ENCODE results near the gene GRIK3. TPM values are rescaled to one million over a fixed set of nuclear protein-coding genes. Genes with fewer than 3 reads are reported as not detected.

GRIK3 gene
- total and polyA plus RNA-seq, 4 experiments from 2014 or later, result not detected

DNA sequence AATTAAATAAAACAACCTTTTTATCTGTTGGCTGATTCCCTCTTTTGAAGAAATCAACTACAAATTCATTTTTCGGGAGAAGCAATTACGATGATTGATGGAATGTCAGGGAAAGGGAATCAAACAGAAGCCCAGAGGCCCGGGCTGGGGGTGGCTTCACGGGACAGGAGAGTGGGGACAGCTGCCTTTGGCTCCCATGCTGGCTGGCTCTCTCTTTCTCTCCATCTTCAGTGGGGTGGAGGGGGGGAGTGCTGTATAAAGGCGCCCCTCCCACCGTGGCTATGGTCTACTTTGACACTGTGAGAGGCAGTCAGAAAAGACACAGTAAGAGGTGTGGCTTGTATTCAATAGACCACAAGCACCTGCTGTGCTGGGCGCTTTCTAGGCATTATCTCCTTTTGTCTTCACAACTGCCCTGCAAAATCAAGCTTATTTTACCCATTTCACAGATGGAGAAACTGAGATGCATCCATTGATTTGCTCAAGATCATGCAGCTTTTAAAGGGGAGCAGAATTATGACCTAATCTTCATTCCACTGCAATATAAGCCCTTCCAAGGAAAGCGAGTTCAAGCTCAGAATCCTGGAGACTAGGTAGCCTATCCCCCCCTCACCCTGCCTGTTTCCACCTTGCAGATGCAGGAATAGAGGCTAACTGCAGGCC lies 92.9 kb downstream of the GRIK3 start:
- Histone ChIP-seq H3K9me3 (ENCODE audit: control insufficient read depth in 1 of 2, low read length in 2 of 2) (no peaks in the 10 kb centered on the region), H3K36me3 (ENCODE audit: insufficient read depth, low read length) (no peaks in the 10 kb centered on the region), H3K4me1 (ENCODE audit: insufficient read depth, low read length) (no peaks in the 10 kb centered on the region), H3K27me3 (ENCODE audit: insufficient read depth, low read length) (no peaks in the 10 kb centered on the region), H3K4me3 (ENCODE audit: low read length in 2 of 2) (no peak overlapping the region), H3K27ac (ENCODE audit: low read depth, low read length) (no peak overlapping the region)
- H3K9me3 Mint-ChIP-seq, result no peaks in the 10 kb centered on the region
- H3K27me3 Mint-ChIP-seq, result peaks cover 13 to 22% of the 10 kb centered on the region in 2 donors
- no peaks in the 10 kb centered on the region for H3K4me1 Mint-ChIP-seq
- no peak overlapping the region for H3K4me3 Mint-ChIP-seq
- CTCF ChIA-PET (ENCODE audit: partially characterized antibody), result no interaction called here
- POLR2A ChIA-PET (ENCODE audit: partially characterized antibody), result no interaction called here
- no peaks in the 10 kb centered on the region for H3K36me3 Mint-ChIP-seq
- no peak for DNase-seq
- intact Hi-C loops (cut with micrococcal nuclease), result no loop called here
- no peak overlapping the region for H3K27ac Mint-ChIP-seq

DNA sequence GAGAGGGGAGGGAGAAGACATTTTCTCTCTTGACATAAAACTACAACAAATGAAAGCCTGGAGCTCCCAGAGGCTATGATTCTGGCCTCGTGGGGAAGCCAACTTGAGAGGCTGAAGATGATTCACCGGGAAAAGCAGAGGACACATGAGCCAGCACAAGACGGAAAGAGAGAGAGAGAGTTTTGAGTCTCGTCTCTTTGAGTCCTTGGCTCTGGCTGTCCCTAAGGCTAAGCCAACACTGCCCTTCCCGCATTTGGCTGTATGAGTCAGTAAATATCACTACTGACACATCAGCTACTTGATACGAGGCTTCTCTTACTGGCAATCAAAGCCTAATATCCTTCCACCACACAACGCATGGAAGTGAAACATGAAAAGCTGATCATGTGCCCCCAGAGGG lies 95.5 kb downstream of the GRIK3 start:
- POLR2A ChIA-PET (ENCODE audit: partially characterized antibody), result no interaction called here
- Histone ChIP-seq H3K27me3 (ENCODE audit: insufficient read depth, low read length) (no peaks in the 10 kb centered on the region), H3K27ac (ENCODE audit: low read depth, low read length) (no peak overlapping the region), H3K36me3 (ENCODE audit: insufficient read depth, low read length) (no peaks in the 10 kb centered on the region), H3K4me3 (ENCODE audit: low read length in 2 of 2) (no peak overlapping the region), H3K9me3 (ENCODE audit: control insufficient read depth in 1 of 2, low read length in 2 of 2) (no peaks in the 10 kb centered on the region), H3K4me1 (ENCODE audit: insufficient read depth, low read length) (no peaks in the 10 kb centered on the region)
- Mint-ChIP-seq H3K4me1 (no peaks in the 10 kb centered on the region), H3K27ac (no peak overlapping the region), H3K9me3 (no peaks in the 10 kb centered on the region), H3K27me3 (peaks cover 17 to 29% of the 10 kb centered on the region in 2 donors), H3K36me3 (no peaks in the 10 kb centered on the region), H3K4me3 (no peak overlapping the region)
- intact Hi-C loops (cut with micrococcal nuclease), result no loop called here
- CTCF ChIA-PET (ENCODE audit: partially characterized antibody), result no interaction called here
- no peak for DNase-seq

DNA sequence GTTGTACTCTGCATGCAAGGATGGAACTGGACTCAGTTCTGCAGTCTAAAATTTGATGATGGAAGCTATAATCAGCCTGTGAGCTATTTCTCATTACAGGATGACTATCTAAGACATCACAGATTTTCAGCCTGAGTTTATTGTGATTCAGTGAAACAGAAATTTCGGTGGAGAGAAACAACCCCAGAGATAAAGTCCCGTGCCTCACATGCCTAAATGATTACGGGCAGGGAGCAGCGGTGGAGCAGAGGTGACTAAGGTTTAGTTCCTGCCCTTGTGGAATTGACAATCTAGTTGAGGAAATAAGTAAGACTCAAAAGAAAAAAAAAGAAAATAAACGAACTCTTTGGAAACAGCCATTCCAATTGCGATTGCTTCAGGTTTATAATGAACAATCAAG lies 96.9 kb downstream of the GRIK3 start:
- no peak for DNase-seq
- Mint-ChIP-seq H3K4me1 (no peaks in the 10 kb centered on the region), H3K9me3 (no peaks in the 10 kb centered on the region), H3K4me3 (no peak overlapping the region), H3K36me3 (no peaks in the 10 kb centered on the region), H3K27ac (no peak overlapping the region), H3K27me3 (peaks cover 17 to 29% of the 10 kb centered on the region in 2 donors)
- intact Hi-C loops (cut with micrococcal nuclease), result no loop called here
- Histone ChIP-seq H3K4me3 (ENCODE audit: low read length in 2 of 2) (no peak overlapping the region), H3K4me1 (ENCODE audit: insufficient read depth, low read length) (no peaks in the 10 kb centered on the region), H3K27me3 (ENCODE audit: insufficient read depth, low read length) (no peaks in the 10 kb centered on the region), H3K27ac (ENCODE audit: low read depth, low read length) (no peak overlapping the region), H3K36me3 (ENCODE audit: insufficient read depth, low read length) (no peaks in the 10 kb centered on the region), H3K9me3 (ENCODE audit: control insufficient read depth in 1 of 2, low read length in 2 of 2) (no peaks in the 10 kb centered on the region)
- POLR2A ChIA-PET (ENCODE audit: partially characterized antibody), result no interaction called here
- CTCF ChIA-PET (ENCODE audit: partially characterized antibody), result no interaction called here

DNA sequence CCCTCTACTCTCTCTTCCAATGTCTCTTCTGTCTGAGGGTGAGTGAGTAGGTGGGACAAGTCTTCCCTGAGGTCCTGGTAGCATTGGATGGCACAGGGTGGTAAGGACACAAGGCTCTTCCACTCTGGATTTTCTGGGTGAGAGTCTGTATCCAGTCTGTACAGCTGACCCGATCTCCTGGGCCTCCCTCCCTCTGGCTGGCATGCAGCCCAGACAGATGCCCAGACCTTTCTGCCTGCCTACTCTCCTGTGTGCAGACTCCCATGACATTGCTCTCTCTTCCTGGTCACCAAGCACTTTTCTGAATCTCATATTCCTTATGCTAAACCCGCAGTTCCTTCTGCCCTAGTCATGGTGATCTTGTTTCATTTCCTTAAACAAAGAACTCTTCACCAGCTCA lies 100.3 kb downstream of the GRIK3 start:
- DNase-seq, result no peak
- Histone ChIP-seq H3K27ac (ENCODE audit: low read depth, low read length) (no peak overlapping the region), H3K9me3 (ENCODE audit: control insufficient read depth in 1 of 2, low read length in 2 of 2) (no peaks in the 10 kb centered on the region), H3K27me3 (ENCODE audit: insufficient read depth, low read length) (no peaks in the 10 kb centered on the region), H3K4me1 (ENCODE audit: insufficient read depth, low read length) (no peaks in the 10 kb centered on the region), H3K4me3 (ENCODE audit: low read length in 2 of 2) (no peak overlapping the region), H3K36me3 (ENCODE audit: insufficient read depth, low read length) (no peaks in the 10 kb centered on the region)
- POLR2A ChIA-PET (ENCODE audit: partially characterized antibody), result no interaction called here
- CTCF ChIA-PET (ENCODE audit: partially characterized antibody), result no interaction called here
- Mint-ChIP-seq H3K27me3 (peaks cover 10 to 19% of the 10 kb centered on the region in 2 donors), H3K9me3 (no peaks in the 10 kb centered on the region), H3K4me1 (no peaks in the 10 kb centered on the region), H3K27ac (no peak overlapping the region), H3K4me3 (no peak overlapping the region), H3K36me3 (no peaks in the 10 kb centered on the region)
- intact Hi-C loops (cut with micrococcal nuclease), result no loop called here

DNA sequence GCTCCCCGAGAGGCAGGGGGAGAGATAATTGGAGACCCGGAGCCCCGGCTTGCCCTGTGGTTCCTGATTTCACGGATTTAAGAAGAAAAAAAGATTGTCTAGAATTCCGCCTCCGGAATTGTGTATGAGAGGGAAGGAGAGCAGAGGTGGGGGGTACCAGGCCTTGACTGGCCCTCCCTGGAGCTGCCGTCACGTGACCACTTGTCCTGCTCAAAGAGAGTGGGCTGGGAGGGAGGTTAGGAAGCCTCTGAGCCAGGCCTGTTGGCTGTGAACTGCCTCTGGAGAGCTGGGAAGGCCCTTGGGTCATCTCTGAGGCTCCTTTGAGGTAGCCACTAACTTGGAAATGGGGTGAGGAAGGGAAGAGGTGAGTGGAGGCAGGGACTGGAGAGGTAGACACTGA lies 106.5 kb downstream of the GRIK3 start:
- Mint-ChIP-seq H3K4me1 (no peaks in the 10 kb centered on the region), H3K27me3 (peaks cover 5 to 17% of the 10 kb centered on the region in 2 donors), H3K27ac (no peak overlapping the region), H3K36me3 (no peaks in the 10 kb centered on the region), H3K4me3 (no peak overlapping the region), H3K9me3 (peaks cover 0 to 5% (median 0%) of the 10 kb centered on the region in 8 donors)
- Histone ChIP-seq H3K36me3 (ENCODE audit: insufficient read depth, low read length) (no peaks in the 10 kb centered on the region), H3K4me3 (ENCODE audit: low read length in 2 of 2) (no peak overlapping the region), H3K27me3 (ENCODE audit: insufficient read depth, low read length) (no peaks in the 10 kb centered on the region), H3K9me3 (ENCODE audit: control insufficient read depth in 1 of 2, low read length in 2 of 2) (no peaks in the 10 kb centered on the region), H3K4me1 (ENCODE audit: insufficient read depth, low read length) (no peaks in the 10 kb centered on the region), H3K27ac (ENCODE audit: low read depth, low read length) (no peak overlapping the region)
- intact Hi-C loops (cut with micrococcal nuclease), result no loop called here
- DNase-seq, result no peak
- ChIA-PET CTCF (ENCODE audit: partially characterized antibody) (no interaction called here), POLR2A (ENCODE audit: partially characterized antibody) (no interaction called here)

DNA sequence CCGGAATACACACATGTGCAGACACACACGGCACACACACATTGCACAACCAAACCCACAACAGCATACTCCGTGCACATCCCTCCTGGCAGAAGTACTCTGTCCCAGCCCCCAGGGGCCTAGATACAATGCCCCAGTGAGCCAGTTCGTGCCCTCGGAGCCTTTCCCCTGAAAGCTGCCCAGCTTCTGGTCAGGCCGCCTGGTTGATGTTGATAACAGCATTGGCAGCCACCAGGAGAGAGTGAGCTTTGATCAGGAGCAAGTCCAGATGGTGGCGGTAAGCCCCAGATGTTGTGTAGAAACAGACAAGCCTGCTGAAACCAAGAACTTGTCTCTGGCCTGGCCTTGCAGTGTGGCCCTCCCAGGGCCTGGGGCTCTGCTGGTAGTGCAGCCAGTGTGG lies 109.1 kb downstream of the GRIK3 start:
- Histone ChIP-seq H3K27ac (ENCODE audit: low read depth, low read length) (no peak overlapping the region), H3K9me3 (ENCODE audit: control insufficient read depth in 1 of 2, low read length in 2 of 2) (no peaks in the 10 kb centered on the region), H3K4me3 (ENCODE audit: low read length in 2 of 2) (no peak overlapping the region), H3K36me3 (ENCODE audit: insufficient read depth, low read length) (no peaks in the 10 kb centered on the region), H3K4me1 (ENCODE audit: insufficient read depth, low read length) (no peaks in the 10 kb centered on the region), H3K27me3 (ENCODE audit: insufficient read depth, low read length) (no peaks in the 10 kb centered on the region)
- ChIA-PET CTCF (ENCODE audit: partially characterized antibody) (no interaction called here), POLR2A (ENCODE audit: partially characterized antibody) (no interaction called here)
- Mint-ChIP-seq H3K36me3 (no peaks in the 10 kb centered on the region), H3K9me3 (peaks cover 0 to 5% (median 0%) of the 10 kb centered on the region in 8 donors), H3K27me3 (peaks cover 5 to 28% of the 10 kb centered on the region in 2 donors), H3K4me1 (no peaks in the 10 kb centered on the region), H3K27ac (no peak overlapping the region), H3K4me3 (no peak overlapping the region)
- intact Hi-C loops (cut with micrococcal nuclease), result no loop called here
- DNase-seq, result no peak

DNA sequence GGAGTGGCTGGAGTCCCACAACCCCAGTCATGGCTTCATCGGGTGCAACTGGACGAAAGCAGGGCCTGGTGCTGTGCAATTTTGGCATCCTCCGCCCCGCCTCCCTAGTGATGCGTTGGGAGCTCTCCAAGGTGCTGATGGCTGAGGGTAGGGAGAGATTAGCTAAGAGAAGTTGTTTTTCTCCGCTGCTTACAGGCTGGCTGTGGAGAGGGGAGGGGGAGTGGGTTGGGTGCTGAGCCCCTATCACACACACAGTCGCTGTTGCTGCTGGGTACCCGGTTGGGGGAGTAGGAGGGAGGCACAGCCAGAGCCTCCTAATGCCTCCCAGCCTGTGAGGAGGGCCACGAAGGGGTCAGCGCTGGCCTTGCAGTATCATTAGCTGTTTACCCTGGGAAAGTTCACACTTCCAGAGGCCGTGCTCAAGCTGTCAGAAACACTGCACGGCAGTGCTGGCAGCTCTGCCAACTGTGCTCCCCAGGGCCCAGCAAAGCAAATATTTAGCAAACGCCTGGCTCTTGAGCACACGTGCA lies 110.0 kb downstream of the GRIK3 start:
- Histone ChIP-seq H3K4me3 (ENCODE audit: low read length in 2 of 2) (no peak overlapping the region), H3K27me3 (ENCODE audit: insufficient read depth, low read length) (no peaks in the 10 kb centered on the region), H3K9me3 (ENCODE audit: control insufficient read depth in 1 of 2, low read length in 2 of 2) (no peaks in the 10 kb centered on the region), H3K27ac (ENCODE audit: low read depth, low read length) (no peak overlapping the region), H3K36me3 (ENCODE audit: insufficient read depth, low read length) (no peaks in the 10 kb centered on the region), H3K4me1 (ENCODE audit: insufficient read depth, low read length) (no peaks in the 10 kb centered on the region)
- Mint-ChIP-seq H3K4me3 (no peak overlapping the region), H3K36me3 (no peaks in the 10 kb centered on the region), H3K27me3 (peaks cover 5 to 28% of the 10 kb centered on the region in 2 donors), H3K4me1 (no peaks in the 10 kb centered on the region), H3K27ac (no peak overlapping the region), H3K9me3 (peaks cover 0 to 5% (median 0%) of the 10 kb centered on the region in 8 donors)
- DNase-seq, result peak in 4 of 5 donors; percentile 2 to 11 (median 5)
- intact Hi-C loops (cut with micrococcal nuclease), result no loop called here
- CTCF ChIA-PET (ENCODE audit: partially characterized antibody), result no interaction called here
- POLR2A ChIA-PET (ENCODE audit: partially characterized antibody), result no interaction called here
